ENCODE results near the gene SEMA3G.

- TF ChIP-seq REST (IDR thresholded peaks at IDR 0.05; ENCODE audit: insufficient read depth in 1 of 2, low read depth in 2 of 2, low read length in 2 of 2): no peak
- no peak for TF ChIP-seq POLR2AphosphoS5 (IDR thresholded peaks at IDR 0.05; ENCODE audit: low read depth, low read length)
- TF ChIP-seq TAF1 (IDR thresholded peaks at IDR 0.05; ENCODE audit: borderline replicate concordance, insufficient read depth, low read length): no peak
- TF ChIP-seq FOXP2 (optimal IDR thresholded peaks at IDR 0.05; ENCODE audit: borderline replicate concordance, extremely low read depth, extremely low read length, insufficient read depth): no peak
- no peak for TF ChIP-seq SIN3A (IDR thresholded peaks at IDR 0.05; ENCODE audit: borderline replicate concordance, insufficient read depth, low read length)
These were observed 17.0 kb upstream of the SEMA3G start for GRCh38 chr3:52461874-52462273.
